WTC11 (cell line): ENCODE data around the gene LETM1. TPM values are rescaled to one million over a fixed set of nuclear protein-coding genes. Genes with fewer than 3 reads are reported as not detected.

Source experiments
- ARID4B ChIP-seq: sonication (generic); formaldehyde crosslinking; IDR thresholded peaks from 2 replicates; pipeline ENCODE4 v1.8.0; 2023; ENCODE audit warnings: missing genetic modification reagents, mild to moderate bottlenecking, borderline replicate concordance
- CDX4 ChIP-seq: fragments of 250-450 bp; sonication (Bioruptor Pico); IDR thresholded peaks from 2 replicates; pipeline ENCODE4 v1.9.0; 2021; ENCODE audit warnings: moderate library complexity, mild to moderate bottlenecking, inconsistent platforms, borderline replicate concordance
- E2F5 ChIP-seq: sonication (generic); formaldehyde crosslinking; IDR thresholded peaks from 2 replicates; pipeline ENCODE4 v1.8.1; 2022; ENCODE audit warnings: mild to moderate bottlenecking, moderate library complexity, missing genetic modification reagents
- ESRRA ChIP-seq: sonication (generic); formaldehyde crosslinking; IDR thresholded peaks from 2 replicates; pipeline ENCODE4 v1.8.1; 2022; ENCODE audit warnings: mild to moderate bottlenecking, missing genetic modification reagents, borderline replicate concordance
- FOXJ3 ChIP-seq: sonication (generic); formaldehyde crosslinking; IDR thresholded peaks from 2 replicates; pipeline ENCODE4 v1.9.0; 2021; ENCODE audit warnings: missing genetic modification reagents, mild to moderate bottlenecking, borderline replicate concordance
- FOXP1 ChIP-seq: sonication (generic); formaldehyde crosslinking; IDR thresholded peaks from 2 replicates; pipeline ENCODE4 v1.8.0; 2022; ENCODE audit warnings: missing genetic modification reagents, mild to moderate bottlenecking, moderate library complexity, borderline replicate concordance
- GABPB1 ChIP-seq: sonication (generic); formaldehyde crosslinking; IDR thresholded peaks from 2 replicates; pipeline ENCODE4 v1.8.1; 2023; ENCODE audit warnings: mild to moderate bottlenecking, missing genetic modification reagents
- HMGXB4 ChIP-seq: sonication (generic); formaldehyde crosslinking; IDR thresholded peaks from 2 replicates; pipeline ENCODE4 v1.8.1; 2023; ENCODE audit warnings: mild to moderate bottlenecking, moderate library complexity, missing genetic modification reagents
- IRF2 ChIP-seq: sonication (generic); formaldehyde crosslinking; IDR thresholded peaks from 2 replicates; pipeline ENCODE4 v1.8.0; 2022; ENCODE audit warnings: low read depth, missing genetic modification reagents, borderline replicate concordance
- MAX ChIP-seq: sonication (generic); formaldehyde crosslinking; IDR thresholded peaks from 2 replicates; pipeline ENCODE4 v1.8.0; 2022; ENCODE audit warnings: mild to moderate bottlenecking, missing genetic modification reagents
- NFATC4 ChIP-seq: fragments of 250-450 bp; sonication (Bioruptor Pico); IDR thresholded peaks from 2 replicates; pipeline ENCODE4 v1.9.0; 2021; ENCODE audit warnings: mild to moderate bottlenecking
- NFE2L1 ChIP-seq: sonication (generic); formaldehyde crosslinking; IDR thresholded peaks from 2 replicates; pipeline ENCODE4 v1.8.1; 2023; ENCODE audit warnings: missing genetic modification reagents
- NFYB ChIP-seq: sonication (generic); formaldehyde crosslinking; conservative IDR thresholded peaks from 2 replicates; pipeline ENCODE4 v1.8.0; 2022; ENCODE audit warnings: low read depth, missing genetic modification reagents
- RELA ChIP-seq: sonication (generic); formaldehyde crosslinking; IDR thresholded peaks from 2 replicates; pipeline ENCODE4 v1.8.1; 2022; ENCODE audit warnings: missing genetic modification reagents, mild to moderate bottlenecking, borderline replicate concordance
- SOX15 ChIP-seq: fragments of 250-450 bp; sonication (Bioruptor Pico); IDR thresholded peaks from 2 replicates; pipeline ENCODE4 v1.9.0; 2021; ENCODE audit warnings: mild to moderate bottlenecking
- TCF7 ChIP-seq: sonication (generic); formaldehyde crosslinking; IDR thresholded peaks from 2 replicates; pipeline ENCODE4 v1.8.0; 2022; ENCODE audit warnings: mild to moderate bottlenecking, low read depth, missing genetic modification reagents, moderate library complexity
- ZNF263 ChIP-seq: sonication (generic); formaldehyde crosslinking; IDR thresholded peaks from 2 replicates; pipeline ENCODE4 v1.8.1; 2022; ENCODE audit warnings: low read depth, mild to moderate bottlenecking, moderate library complexity, missing genetic modification reagents
- total RNA-seq: library from RNA; stranded (reverse); gene quantifications from 3 replicates; pipeline ENCODE4 v1.2.3, GENCODE V29; 2021
- TF ChIP-seq, protein P1 (sequence below): sonication (generic); formaldehyde crosslinking; IDR thresholded peaks from 2 replicates; pipeline ENCODE4 v1.8.1; 2022; ENCODE audit warnings: missing genetic modification reagents, borderline replicate concordance
- TF ChIP-seq, protein P2 (sequence below): fragments of 250-450 bp; sonication (Bioruptor Pico); IDR thresholded peaks from 2 replicates; pipeline ENCODE4 v1.9.0; 2021; ENCODE audit warnings: mild to moderate bottlenecking
- TF ChIP-seq, protein P3 (sequence below): sonication (generic); formaldehyde crosslinking; IDR thresholded peaks from 2 replicates; pipeline ENCODE4 v1.8.1; 2023; ENCODE audit warnings: mild to moderate bottlenecking, missing genetic modification reagents
- TF ChIP-seq, protein P4 (sequence below): fragments of 200-600 bp; IDR thresholded peaks from 2 replicates; pipeline ENCODE4 v1.8.0; 2022; ENCODE audit warnings: antibody characterized with exemption

The LETM1 gene
- total RNA-seq, 1 experiment from 2014 or later = 66.7 TPM

DNA sequence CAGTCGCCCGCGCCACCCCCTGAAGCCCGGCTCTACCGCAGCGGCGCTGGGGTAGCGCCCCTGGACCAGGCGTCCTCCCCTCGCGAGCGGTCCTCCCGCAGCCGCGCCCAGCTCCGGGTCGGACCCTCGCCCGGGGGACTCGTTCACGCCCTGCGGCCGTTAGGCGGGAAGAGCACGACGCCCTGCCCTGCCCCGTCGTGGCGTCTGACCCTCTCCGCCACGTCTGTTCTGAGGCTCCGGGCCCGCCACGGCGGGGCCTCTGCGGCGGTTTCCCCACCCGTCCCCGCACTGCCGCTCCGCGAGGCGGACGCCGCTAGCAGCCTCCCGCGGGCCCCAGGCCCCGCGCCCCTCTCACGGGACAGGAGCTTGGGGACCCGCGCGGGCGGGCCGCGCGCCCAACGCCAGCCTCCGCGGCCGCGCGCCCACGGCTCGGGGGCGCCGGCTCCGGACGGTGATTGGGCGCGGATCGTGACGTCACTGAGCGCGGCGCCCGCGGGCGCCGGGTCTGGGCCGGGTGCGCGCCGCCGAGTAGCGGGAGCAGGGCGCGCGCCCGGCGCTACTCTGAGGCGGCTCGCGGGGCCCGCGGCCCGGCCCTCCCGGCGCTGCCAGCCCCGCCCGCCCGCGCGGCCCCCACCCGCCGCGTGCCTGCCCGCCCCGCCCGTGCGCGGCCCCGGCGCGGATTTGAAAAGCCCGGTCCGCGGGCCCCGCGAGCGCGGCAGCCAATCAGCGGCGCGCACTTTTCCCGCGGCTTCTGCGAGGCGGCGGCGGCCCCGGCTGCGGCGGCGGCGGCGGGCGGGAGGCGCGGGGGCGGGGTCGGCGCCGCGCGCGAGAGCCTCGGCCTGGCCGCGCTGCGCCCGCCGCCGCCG lies 14.9 kb upstream of the LETM1 start, which contains the start of gene NSD2 (continued):
- TF ChIP-seq, protein P1, sequence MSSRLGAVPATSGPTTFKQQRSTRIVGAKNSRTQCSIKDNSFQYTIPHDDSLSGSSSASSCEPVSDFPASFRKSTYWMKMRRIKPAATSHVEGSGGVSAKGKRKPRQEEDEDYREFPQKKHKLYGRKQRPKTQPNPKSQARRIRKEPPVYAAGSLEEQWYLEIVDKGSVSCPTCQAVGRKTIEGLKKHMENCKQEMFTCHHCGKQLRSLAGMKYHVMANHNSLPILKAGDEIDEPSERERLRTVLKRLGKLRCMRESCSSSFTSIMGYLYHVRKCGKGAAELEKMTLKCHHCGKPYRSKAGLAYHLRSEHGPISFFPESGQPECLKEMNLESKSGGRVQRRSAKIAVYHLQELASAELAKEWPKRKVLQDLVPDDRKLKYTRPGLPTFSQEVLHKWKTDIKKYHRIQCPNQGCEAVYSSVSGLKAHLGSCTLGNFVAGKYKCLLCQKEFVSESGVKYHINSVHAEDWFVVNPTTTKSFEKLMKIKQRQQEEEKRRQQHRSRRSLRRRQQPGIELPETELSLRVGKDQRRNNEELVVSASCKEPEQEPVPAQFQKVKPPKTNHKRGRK (CRISPR knock-in tag) = no peak
- TF ChIP-seq NFE2L1 (no peak; the same call in none of the 2 replicates), GABPB1 (CRISPR knock-in tag) (0 out of 2 replicates have a peak, but pooled peaks have one; percentile 43), TCF7 (CRISPR knock-in tag) (peak; percentile 87; the same call in 1 of the 2 replicates), FOXJ3 (CRISPR knock-in tag) (no peak), E2F5 (CRISPR knock-in tag) (peak; percentile 90; the same call in 1 of the 2 replicates), ZNF263 (CRISPR knock-in tag) (peak; percentile 78; the same call in 1 of the 2 replicates), ESRRA (peak; percentile 86), NFATC4 (CRISPR knock-in tag) (no peak), NFYB (peak; percentile 52), RELA (CRISPR knock-in tag) (0 out of 2 replicates have a peak, but pooled peaks have one; percentile 59), IRF2 (CRISPR knock-in tag) (no peak), CDX4 (CRISPR knock-in tag) (no peak), MAX (CRISPR knock-in tag) (peak; percentile 93), SOX15 (no peak), FOXP1 (CRISPR knock-in tag) (peak; percentile 96), HMGXB4 (CRISPR knock-in tag) (peak; percentile 87), ARID4B (peak; percentile 66; the same call in 1 of the 2 replicates)
- TF ChIP-seq, protein P2, sequence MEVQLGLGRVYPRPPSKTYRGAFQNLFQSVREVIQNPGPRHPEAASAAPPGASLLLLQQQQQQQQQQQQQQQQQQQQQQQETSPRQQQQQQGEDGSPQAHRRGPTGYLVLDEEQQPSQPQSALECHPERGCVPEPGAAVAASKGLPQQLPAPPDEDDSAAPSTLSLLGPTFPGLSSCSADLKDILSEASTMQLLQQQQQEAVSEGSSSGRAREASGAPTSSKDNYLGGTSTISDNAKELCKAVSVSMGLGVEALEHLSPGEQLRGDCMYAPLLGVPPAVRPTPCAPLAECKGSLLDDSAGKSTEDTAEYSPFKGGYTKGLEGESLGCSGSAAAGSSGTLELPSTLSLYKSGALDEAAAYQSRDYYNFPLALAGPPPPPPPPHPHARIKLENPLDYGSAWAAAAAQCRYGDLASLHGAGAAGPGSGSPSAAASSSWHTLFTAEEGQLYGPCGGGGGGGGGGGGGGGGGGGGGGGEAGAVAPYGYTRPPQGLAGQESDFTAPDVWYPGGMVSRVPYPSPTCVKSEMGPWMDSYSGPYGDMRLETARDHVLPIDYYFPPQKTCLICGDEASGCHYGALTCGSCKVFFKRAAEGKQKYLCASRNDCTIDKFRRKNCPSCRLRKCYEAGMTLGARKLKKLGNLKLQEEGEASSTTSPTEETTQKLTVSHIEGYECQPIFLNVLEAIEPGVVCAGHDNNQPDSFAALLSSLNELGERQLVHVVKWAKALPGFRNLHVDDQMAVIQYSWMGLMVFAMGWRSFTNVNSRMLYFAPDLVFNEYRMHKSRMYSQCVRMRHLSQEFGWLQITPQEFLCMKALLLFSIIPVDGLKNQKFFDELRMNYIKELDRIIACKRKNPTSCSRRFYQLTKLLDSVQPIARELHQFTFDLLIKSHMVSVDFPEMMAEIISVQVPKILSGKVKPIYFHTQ = no peak
- TF ChIP-seq, protein P3, sequence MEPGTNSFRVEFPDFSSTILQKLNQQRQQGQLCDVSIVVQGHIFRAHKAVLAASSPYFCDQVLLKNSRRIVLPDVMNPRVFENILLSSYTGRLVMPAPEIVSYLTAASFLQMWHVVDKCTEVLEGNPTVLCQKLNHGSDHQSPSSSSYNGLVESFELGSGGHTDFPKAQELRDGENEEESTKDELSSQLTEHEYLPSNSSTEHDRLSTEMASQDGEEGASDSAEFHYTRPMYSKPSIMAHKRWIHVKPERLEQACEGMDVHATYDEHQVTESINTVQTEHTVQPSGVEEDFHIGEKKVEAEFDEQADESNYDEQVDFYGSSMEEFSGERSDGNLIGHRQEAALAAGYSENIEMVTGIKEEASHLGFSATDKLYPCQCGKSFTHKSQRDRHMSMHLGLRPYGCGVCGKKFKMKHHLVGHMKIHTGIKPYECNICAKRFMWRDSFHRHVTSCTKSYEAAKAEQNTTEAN (CRISPR knock-in tag) = peak; percentile 94
- TF ChIP-seq, protein P4, sequence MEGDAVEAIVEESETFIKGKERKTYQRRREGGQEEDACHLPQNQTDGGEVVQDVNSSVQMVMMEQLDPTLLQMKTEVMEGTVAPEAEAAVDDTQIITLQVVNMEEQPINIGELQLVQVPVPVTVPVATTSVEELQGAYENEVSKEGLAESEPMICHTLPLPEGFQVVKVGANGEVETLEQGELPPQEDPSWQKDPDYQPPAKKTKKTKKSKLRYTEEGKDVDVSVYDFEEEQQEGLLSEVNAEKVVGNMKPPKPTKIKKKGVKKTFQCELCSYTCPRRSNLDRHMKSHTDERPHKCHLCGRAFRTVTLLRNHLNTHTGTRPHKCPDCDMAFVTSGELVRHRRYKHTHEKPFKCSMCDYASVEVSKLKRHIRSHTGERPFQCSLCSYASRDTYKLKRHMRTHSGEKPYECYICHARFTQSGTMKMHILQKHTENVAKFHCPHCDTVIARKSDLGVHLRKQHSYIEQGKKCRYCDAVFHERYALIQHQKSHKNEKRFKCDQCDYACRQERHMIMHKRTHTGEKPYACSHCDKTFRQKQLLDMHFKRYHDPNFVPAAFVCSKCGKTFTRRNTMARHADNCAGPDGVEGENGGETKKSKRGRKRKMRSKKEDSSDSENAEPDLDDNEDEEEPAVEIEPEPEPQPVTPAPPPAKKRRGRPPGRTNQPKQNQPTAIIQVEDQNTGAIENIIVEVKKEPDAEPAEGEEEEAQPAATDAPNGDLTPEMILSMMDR = no peak
